ENCODE measurements around the gene CHCHD10. TPM values are rescaled to one million over a fixed set of nuclear protein-coding genes. Genes with fewer than 3 reads are reported as not detected.

The CHCHD10 gene
- total and polyA plus RNA-seq, 10 of the 15 experiments (the other 5 are each of a cell fraction or from before 2014, with no cell fraction given), result 13.2 to 241 (median 128) TPM

- no peak for TF ChIP-seq SUPT20H (IDR thresholded peaks at IDR 0.05; ENCODE audit: borderline replicate concordance, control insufficient read depth, low read depth, low read length)
- no peak for TF ChIP-seq ASH2L (IDR thresholded peaks at IDR 0.05; ENCODE audit: borderline replicate concordance, low read depth)
- TF ChIP-seq, protein P1, sequence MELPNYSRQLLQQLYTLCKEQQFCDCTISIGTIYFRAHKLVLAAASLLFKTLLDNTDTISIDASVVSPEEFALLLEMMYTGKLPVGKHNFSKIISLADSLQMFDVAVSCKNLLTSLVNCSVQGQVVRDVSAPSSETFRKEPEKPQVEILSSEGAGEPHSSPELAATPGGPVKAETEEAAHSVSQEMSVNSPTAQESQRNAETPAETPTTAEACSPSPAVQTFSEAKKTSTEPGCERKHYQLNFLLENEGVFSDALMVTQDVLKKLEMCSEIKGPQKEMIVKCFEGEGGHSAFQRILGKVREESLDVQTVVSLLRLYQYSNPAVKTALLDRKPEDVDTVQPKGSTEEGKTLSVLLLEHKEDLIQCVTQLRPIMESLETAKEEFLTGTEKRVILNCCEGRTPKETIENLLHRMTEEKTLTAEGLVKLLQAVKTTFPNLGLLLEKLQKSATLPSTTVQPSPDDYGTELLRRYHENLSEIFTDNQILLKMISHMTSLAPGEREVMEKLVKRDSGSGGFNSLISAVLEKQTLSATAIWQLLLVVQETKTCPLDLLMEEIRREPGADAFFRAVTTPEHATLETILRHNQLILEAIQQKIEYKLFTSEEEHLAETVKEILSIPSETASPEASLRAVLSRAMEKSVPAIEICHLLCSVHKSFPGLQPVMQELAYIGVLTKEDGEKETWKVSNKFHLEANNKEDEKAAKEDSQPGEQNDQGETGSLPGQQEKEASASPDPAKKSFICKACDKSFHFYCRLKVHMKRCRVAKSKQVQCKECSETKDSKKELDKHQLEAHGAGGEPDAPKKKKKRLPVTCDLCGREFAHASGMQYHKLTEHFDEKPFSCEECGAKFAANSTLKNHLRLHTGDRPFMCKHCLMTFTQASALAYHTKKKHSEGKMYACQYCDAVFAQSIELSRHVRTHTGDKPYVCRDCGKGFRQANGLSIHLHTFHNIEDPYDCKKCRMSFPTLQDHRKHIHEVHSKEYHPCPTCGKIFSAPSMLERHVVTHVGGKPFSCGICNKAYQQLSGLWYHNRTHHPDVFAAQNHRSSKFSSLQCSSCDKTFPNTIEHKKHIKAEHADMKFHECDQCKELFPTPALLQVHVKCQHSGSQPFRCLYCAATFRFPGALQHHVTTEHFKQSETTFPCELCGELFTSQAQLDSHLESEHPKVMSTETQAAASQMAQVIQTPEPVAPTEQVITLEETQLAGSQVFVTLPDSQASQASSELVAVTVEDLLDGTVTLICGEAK (IDR thresholded peaks at IDR 0.05; ENCODE audit: borderline replicate concordance), result no peak
- no peak for TF ChIP-seq FOS (IDR thresholded peaks at IDR 0.05; ENCODE audit: borderline replicate concordance, extremely low read depth, insufficient read length)
- no peak for TF ChIP-seq CHD4 (IDR thresholded peaks at IDR 0.05)
- TF ChIP-seq, protein P2, sequence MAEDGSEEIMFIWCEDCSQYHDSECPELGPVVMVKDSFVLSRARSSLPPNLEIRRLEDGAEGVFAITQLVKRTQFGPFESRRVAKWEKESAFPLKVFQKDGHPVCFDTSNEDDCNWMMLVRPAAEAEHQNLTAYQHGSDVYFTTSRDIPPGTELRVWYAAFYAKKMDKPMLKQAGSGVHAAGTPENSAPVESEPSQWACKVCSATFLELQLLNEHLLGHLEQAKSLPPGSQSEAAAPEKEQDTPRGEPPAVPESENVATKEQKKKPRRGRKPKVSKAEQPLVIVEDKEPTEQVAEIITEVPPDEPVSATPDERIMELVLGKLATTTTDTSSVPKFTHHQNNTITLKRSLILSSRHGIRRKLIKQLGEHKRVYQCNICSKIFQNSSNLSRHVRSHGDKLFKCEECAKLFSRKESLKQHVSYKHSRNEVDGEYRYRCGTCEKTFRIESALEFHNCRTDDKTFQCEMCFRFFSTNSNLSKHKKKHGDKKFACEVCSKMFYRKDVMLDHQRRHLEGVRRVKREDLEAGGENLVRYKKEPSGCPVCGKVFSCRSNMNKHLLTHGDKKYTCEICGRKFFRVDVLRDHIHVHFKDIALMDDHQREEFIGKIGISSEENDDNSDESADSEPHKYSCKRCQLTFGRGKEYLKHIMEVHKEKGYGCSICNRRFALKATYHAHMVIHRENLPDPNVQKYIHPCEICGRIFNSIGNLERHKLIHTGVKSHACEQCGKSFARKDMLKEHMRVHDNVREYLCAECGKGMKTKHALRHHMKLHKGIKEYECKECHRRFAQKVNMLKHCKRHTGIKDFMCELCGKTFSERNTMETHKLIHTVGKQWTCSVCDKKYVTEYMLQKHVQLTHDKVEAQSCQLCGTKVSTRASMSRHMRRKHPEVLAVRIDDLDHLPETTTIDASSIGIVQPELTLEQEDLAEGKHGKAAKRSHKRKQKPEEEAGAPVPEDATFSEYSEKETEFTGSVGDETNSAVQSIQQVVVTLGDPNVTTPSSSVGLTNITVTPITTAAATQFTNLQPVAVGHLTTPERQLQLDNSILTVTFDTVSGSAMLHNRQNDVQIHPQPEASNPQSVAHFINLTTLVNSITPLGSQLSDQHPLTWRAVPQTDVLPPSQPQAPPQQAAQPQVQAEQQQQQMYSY (CRISPR knock-in tag; IDR thresholded peaks at IDR 0.05), result no peak
- no peak for TF ChIP-seq GABPA (IDR thresholded peaks at IDR 0.05; ENCODE audit: low read depth)
- TF ChIP-seq, protein P3, sequence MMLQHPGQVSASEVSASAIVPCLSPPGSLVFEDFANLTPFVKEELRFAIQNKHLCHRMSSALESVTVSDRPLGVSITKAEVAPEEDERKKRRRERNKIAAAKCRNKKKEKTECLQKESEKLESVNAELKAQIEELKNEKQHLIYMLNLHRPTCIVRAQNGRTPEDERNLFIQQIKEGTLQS (IDR thresholded peaks at IDR 0.05; ENCODE audit: borderline replicate concordance, extremely low read depth, low read depth, low read length), result no peak
- no peak for TF ChIP-seq SMAD5 (IDR thresholded peaks at IDR 0.05; ENCODE audit: low read depth)
- TF ChIP-seq, protein P4, sequence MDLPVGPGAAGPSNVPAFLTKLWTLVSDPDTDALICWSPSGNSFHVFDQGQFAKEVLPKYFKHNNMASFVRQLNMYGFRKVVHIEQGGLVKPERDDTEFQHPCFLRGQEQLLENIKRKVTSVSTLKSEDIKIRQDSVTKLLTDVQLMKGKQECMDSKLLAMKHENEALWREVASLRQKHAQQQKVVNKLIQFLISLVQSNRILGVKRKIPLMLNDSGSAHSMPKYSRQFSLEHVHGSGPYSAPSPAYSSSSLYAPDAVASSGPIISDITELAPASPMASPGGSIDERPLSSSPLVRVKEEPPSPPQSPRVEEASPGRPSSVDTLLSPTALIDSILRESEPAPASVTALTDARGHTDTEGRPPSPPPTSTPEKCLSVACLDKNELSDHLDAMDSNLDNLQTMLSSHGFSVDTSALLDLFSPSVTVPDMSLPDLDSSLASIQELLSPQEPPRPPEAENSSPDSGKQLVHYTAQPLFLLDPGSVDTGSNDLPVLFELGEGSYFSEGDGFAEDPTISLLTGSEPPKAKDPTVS (IDR thresholded peaks at IDR 0.05; ENCODE audit: low read depth, low read length), result no peak
- TF ChIP-seq ZNF207 (IDR thresholded peaks at IDR 0.05; ENCODE audit: borderline replicate concordance), result no peak
- TF ChIP-seq POLR2AphosphoS5 (IDR thresholded peaks at IDR 0.05; ENCODE audit: low read length), result no peak
- no peak for TF ChIP-seq SMARCA5 (IDR thresholded peaks at IDR 0.05)
- no peak for TF ChIP-seq POLR2AphosphoS2 (IDR thresholded peaks at IDR 0.05; ENCODE audit: low read depth, low read length)
- TF ChIP-seq MYB (IDR thresholded peaks at IDR 0.05; ENCODE audit: borderline replicate concordance, low read depth, low read length), result no peak
- 0 out of 2 replicates have a peak, but pooled peaks have one; percentile 10 for TF ChIP-seq POLR2A (IDR thresholded peaks at IDR 0.05; ENCODE audit: low read depth, low read length)
- TF ChIP-seq JUNB (IDR thresholded peaks at IDR 0.05), result no peak
- no peak for TF ChIP-seq FOXK2 (IDR thresholded peaks at IDR 0.05)
- TF ChIP-seq SKIL (IDR thresholded peaks at IDR 0.05; ENCODE audit: low read depth, poor library complexity, severe bottlenecking), result no peak
These were observed 15.6 kb downstream of the CHCHD10 start (continued) for GRCh38 chr22:23752090-23752691.

Data from GM12878 (cell line).